Stimulated activated CD8-positive, alpha-beta memory T cell treated with anti-CD3 and anti-CD28 coated beads, Interleukin-12 subunit alpha, Interleukin-12 subunit beta, amount 100 ng/mL, for 1 hour (primary cell): Measurements from ENCODE around the gene CHST10.

Experiments used
- DNase-seq: peaks from one replicate; pipeline ENCODE4 v3.0.0-alpha.2; 2020; ENCODE audit warnings: low read depth

The CHST10 gene

GRCh38 chr2:100416397-100416934, 1.0 kb downstream of the CHST10 start:
- DNase-seq: no peak

- no peak for DNase-seq
Measured at GRCh38 chr2:100413571-100413970, 3.9 kb downstream of the CHST10 start.

- no peak for DNase-seq
Measured at GRCh38 chr2:100412881-100413321, 4.6 kb downstream of the CHST10 start.

- DNase-seq: no peak
Measured at GRCh38 chr2:100412466-100412865, 5.0 kb downstream of the CHST10 start.

GRCh38 chr2:100411841-100412292, 5.6 kb downstream of the CHST10 start:
- DNase-seq: no peak

- no peak for DNase-seq
Measured at GRCh38 chr2:100409975-100410647, 7.4 kb downstream of the CHST10 start.

GRCh38 chr2:100409461-100409860, 8.0 kb downstream of the CHST10 start:
- no peak for DNase-seq

GRCh38 chr2:100408941-100409340, 8.5 kb downstream of the CHST10 start:
- DNase-seq: no peak

- DNase-seq: no peak
Measured at GRCh38 chr2:100408104-100408503, 9.4 kb downstream of the CHST10 start.

- DNase-seq: no peak
Measured at GRCh38 chr2:100407563-100407962, 9.9 kb downstream of the CHST10 start.

- DNase-seq: no peak
Measured at GRCh38 chr2:100407073-100407472, 10.4 kb downstream of the CHST10 start.

GRCh38 chr2:100406120-100406508, 11.4 kb downstream of the CHST10 start:
- no peak for DNase-seq

- no peak for DNase-seq
Measured at GRCh38 chr2:100405403-100406119, 11.9 kb downstream of the CHST10 start.

- no peak for DNase-seq
Measured at GRCh38 chr2:100404411-100404810, 13.1 kb downstream of the CHST10 start.

- DNase-seq: no peak
Measured at GRCh38 chr2:100403722-100404121, 13.7 kb downstream of the CHST10 start.

- no peak for DNase-seq
Measured at GRCh38 chr2:100401268-100401667, 16.2 kb downstream of the CHST10 start.

- DNase-seq: no peak
Measured at GRCh38 chr2:100399714-100400113, 17.8 kb downstream of the CHST10 start.

GRCh38 chr2:100397976-100398375, 19.5 kb downstream of the CHST10 start:
- no peak for DNase-seq

- no peak for DNase-seq
Measured at GRCh38 chr2:100397118-100397860, 20.2 kb downstream of the CHST10 start.

- no peak for DNase-seq
Measured at GRCh38 chr2:100396483-100396882, 21.0 kb downstream of the CHST10 start.

- DNase-seq: no peak
Measured at GRCh38 chr2:100395532-100396350, 21.7 kb downstream of the CHST10 start.
